ENCODE data around the gene RASAL1.

The RASAL1 gene

DNA sequence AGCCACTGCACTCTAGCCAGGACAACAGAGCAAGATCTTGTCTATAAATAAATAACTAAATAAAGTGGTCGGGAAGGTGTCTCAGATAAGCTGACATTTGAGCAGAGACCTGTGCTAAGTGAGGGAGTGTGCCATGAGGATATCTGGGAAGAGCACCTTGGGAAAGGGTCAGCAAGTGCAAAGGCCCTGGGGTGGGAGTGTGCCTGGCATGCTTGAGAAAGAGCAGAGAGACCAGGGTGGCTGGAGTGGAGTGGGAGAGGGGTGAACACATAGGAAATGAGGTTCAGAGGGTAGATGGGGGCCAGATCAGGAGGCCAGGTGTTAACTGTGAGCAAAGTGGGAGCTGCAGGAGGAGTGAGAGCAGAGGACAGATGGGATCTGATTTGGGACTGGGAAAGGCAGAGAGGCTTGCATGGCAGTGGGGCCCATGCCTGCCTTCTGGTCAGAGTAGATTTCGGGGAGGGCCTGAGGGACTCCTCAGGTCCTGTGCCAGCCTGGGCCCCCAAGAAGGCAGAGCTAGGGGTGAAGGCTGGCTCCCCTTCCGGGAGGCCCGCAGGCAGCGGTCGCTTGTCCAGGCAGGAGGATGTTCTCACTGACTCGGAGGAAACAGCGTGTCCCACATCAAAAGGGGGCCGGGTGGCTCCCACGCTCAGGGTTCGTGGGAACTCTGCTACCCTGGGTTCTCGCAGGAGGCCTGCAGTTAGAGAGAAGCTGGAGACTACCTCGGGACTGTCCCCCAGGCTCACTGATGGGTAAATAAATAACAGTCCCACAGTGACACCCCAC, 46.4 kb downstream of the RASAL1 start:
- peaks cover 3% of the 10 kb centered on the region for H3K36me3 ChIP-seq (ENCODE audit: control insufficient read depth, insufficient read depth, low read length)
- H3K9me3 ChIP-seq (ENCODE audit: control insufficient read depth, insufficient read depth, low read length), result no peaks in the 10 kb centered on the region
- H3K4me1 ChIP-seq (ENCODE audit: control insufficient read depth, insufficient read depth, low read length), result peaks cover 5% of the 10 kb centered on the region
- no peak overlapping the region for H3K4me3 ChIP-seq (ENCODE audit: low read depth, low read length)
- H3K9ac ChIP-seq (ENCODE audit: low read depth, low read length), result no peak overlapping the region
- H3K27me3 ChIP-seq (ENCODE audit: control insufficient read depth, insufficient read depth, low read length), result peaks cover 4% of the 10 kb centered on the region

DNA sequence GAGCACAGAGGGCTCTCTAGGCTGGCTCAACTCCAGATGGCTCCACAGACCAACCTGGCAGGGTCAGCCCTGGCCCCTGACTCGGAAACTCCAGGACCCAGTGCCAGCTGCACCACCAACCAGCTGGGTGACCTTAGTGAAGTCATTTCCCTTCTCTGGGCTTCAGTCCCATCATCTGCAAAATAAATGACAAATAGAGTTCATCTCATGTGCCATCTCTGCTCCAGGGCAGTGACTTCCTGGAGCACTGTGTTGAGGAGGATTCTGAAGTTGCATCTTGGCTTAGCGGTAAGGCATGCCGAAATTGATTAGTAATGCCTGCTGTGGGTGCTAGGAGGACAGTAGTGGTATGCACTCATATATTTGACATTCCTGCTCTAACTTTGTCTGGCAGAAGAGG, 47.5 kb downstream of the RASAL1 start:
- H3K27me3 ChIP-seq (ENCODE audit: control insufficient read depth, insufficient read depth, low read length), result peaks cover 4% of the 10 kb centered on the region
- H3K36me3 ChIP-seq (ENCODE audit: control insufficient read depth, insufficient read depth, low read length), result peaks cover 3% of the 10 kb centered on the region
- peaks cover 5% of the 10 kb centered on the region for H3K4me1 ChIP-seq (ENCODE audit: control insufficient read depth, insufficient read depth, low read length)
- no peaks in the 10 kb centered on the region for H3K9me3 ChIP-seq (ENCODE audit: control insufficient read depth, insufficient read depth, low read length)
- no peak overlapping the region for H3K4me3 ChIP-seq (ENCODE audit: low read depth, low read length)
- H3K9ac ChIP-seq (ENCODE audit: low read depth, low read length), result no peak overlapping the region

DNA sequence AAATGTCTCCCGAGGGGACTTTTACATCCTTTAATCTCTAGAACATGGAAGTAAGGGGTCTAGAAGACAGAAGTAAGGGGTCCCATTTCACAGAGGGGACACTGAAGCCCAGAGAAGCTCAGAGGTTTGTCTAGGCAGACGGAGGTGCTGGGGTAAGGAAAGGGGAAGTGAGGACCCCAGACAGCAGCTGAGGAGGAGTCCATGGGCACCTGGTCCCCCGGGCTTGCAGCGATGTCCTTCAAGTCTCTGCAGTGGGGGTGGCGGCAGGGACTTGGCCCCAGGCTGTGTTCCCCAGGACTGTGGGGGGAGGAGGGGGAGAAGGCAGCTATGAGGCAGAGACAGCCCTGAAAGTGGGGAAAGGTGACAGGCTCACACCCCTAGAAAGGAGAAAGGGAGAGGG, 48.4 kb downstream of the RASAL1 start:
- Histone ChIP-seq H3K27me3 (ENCODE audit: control insufficient read depth, insufficient read depth, low read length) (peaks cover 3% of the 10 kb centered on the region), H3K4me3 (ENCODE audit: low read depth, low read length) (no peak overlapping the region), H3K36me3 (ENCODE audit: control insufficient read depth, insufficient read depth, low read length) (peaks cover 3% of the 10 kb centered on the region), H3K9ac (ENCODE audit: low read depth, low read length) (no peak overlapping the region), H3K9me3 (ENCODE audit: control insufficient read depth, insufficient read depth, low read length) (no peaks in the 10 kb centered on the region), H3K4me1 (ENCODE audit: control insufficient read depth, insufficient read depth, low read length) (peaks cover 5% of the 10 kb centered on the region)

DNA sequence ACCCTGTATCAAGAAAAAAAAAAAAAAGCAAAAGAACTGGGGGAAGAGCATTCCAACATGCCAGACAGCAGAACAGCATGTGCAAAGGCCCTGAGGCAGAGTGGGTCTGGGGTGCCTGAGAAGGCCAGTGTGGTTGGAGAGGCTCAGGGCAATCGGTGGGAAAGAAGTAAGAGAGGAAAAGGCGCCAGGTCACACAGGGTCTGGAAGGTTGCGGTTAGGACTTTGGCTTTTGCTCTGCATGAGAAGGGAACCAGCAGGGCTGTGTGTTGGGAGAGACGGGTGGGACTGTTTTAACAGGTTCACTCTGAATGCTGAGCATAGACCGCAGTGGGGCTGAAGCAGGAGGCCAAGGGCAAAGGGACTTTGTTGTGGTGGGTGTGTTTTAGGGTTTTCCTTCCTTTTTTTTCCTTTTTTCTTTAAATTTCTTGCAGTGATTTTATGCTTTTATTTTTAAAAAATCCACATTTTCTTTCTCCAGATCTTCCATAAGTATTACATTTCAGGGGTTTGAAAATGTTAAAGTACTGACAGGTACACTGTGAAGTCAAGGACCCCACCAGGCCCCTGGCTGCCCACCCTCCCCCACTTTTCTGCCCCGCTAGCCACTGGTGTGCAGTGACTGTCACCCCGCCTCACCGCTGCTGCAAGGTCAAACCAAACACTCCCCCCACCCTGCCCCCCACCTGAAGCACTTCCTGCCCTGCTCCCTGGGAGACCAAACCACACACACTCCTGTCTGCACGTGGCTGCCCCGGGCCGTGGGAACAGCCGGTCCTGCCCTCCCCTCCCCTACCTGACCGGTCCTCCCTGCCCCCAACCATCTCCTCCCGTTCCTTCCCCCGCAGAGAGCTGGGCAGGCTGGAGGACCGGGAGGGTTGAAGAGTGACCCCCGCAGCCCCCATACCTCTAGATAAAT, 49.1 kb downstream of the RASAL1 start:
- Histone ChIP-seq H3K9ac (ENCODE audit: low read depth, low read length) (no peak overlapping the region), H3K27me3 (ENCODE audit: control insufficient read depth, insufficient read depth, low read length) (no peaks in the 10 kb centered on the region), H3K4me1 (ENCODE audit: control insufficient read depth, insufficient read depth, low read length) (peaks cover 5% of the 10 kb centered on the region), H3K4me3 (ENCODE audit: low read depth, low read length) (no peak overlapping the region), H3K9me3 (ENCODE audit: control insufficient read depth, insufficient read depth, low read length) (no peaks in the 10 kb centered on the region), H3K36me3 (ENCODE audit: control insufficient read depth, insufficient read depth, low read length) (peaks cover 3% of the 10 kb centered on the region)

DNA sequence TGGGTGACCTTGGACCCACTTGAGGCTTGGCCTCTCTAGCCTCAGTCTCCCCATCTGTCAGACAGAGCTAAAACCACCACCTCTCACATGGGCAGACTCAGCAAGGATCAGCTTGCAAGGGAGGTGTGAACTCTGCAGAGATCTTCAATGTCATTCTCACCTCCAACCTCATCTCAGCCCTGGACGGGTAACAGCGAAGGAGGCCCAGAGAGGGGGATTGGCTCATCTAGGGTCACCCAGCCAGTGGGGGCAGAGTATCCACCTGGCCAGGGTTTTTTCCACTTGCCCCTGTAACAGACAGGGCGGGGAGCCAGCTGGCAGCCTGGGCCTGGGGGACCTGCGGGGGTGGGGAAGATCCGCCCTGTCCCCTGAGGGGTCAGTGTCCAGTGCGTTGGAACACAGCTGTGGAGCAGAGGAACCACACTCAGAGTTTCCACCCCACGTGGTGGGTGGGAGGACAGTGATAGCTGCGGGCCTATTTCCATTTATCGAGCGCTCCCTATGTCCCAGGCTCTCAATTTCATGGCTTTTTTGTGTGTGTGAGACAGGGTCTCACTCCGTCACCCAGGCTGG, 51.6 kb downstream of the RASAL1 start:
- H3K36me3 ChIP-seq (ENCODE audit: control insufficient read depth, insufficient read depth, low read length), result peaks cover under 1% of the 10 kb centered on the region
- H3K9me3 ChIP-seq (ENCODE audit: control insufficient read depth, insufficient read depth, low read length), result no peaks in the 10 kb centered on the region
- H3K9ac ChIP-seq (ENCODE audit: low read depth, low read length), result no peak overlapping the region
- no peak overlapping the region for H3K4me3 ChIP-seq (ENCODE audit: low read depth, low read length)
- peaks cover 8% of the 10 kb centered on the region for H3K27me3 ChIP-seq (ENCODE audit: control insufficient read depth, insufficient read depth, low read length)
- H3K4me1 ChIP-seq (ENCODE audit: control insufficient read depth, insufficient read depth, low read length), result peaks cover 5% of the 10 kb centered on the region

DNA sequence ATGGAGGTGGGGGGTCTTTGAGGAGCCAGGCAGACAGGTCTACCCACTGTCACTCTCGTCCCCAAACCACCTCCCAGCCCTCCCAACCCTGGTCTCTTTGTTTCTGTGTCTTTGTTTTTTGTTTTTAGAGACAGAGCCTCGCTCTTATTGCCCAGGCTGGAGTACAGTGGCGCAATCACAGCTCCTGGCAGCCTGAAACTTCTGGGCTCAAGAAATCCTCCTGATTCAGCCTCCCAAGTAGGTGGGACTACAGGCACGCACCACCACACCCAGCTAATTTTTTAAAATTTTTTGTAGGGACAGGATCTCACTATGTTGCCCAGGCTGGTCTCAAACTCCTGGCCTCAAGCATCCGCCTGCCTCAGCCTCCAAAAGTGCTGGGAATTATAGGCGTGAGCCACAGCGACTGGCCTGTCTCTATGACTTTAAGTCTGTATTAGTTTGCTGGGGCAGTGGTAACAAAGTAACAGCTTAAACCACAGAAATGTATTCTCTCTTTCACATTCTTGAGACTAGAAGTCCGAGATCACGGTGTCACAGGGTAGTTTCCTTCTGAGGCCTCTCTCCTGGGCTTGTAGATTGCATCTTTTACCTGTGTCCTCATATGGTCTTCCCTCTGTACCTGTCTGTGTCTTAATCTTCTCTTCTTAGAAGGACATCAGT, 52.9 kb downstream of the RASAL1 start:
- H3K4me1 ChIP-seq (ENCODE audit: control insufficient read depth, insufficient read depth, low read length), result peaks cover 7% of the 10 kb centered on the region
- no peaks in the 10 kb centered on the region for H3K36me3 ChIP-seq (ENCODE audit: control insufficient read depth, insufficient read depth, low read length)
- peaks cover 19% of the 10 kb centered on the region for H3K27me3 ChIP-seq (ENCODE audit: control insufficient read depth, insufficient read depth, low read length)
- H3K4me3 ChIP-seq (ENCODE audit: low read depth, low read length), result no peak overlapping the region
- no peaks in the 10 kb centered on the region for H3K9me3 ChIP-seq (ENCODE audit: control insufficient read depth, insufficient read depth, low read length)
- no peak overlapping the region for H3K9ac ChIP-seq (ENCODE audit: low read depth, low read length)

DNA sequence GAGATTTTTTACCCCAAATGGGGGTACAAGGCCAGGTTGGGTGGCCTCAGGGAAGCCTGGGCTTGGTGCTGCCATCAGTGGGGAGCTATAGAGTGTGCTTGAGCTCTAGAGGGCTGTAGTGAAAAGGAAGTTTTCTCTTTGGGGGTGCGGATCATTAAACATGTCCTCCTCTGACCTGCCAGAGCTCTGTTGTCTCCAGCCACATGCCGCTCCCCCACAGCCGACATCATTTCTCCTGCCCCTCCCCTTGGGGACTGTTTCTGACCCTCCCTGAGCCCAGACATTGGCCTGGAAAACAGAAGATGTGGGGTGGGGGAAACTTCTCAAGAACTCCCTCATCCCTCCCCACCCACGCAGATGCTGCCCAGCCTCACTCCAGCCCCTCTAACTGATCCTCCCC, 53.7 kb downstream of the RASAL1 start:
- peaks cover 26% of the 10 kb centered on the region for H3K27me3 ChIP-seq (ENCODE audit: control insufficient read depth, insufficient read depth, low read length)
- H3K9ac ChIP-seq (ENCODE audit: low read depth, low read length), result no peak overlapping the region
- H3K4me1 ChIP-seq (ENCODE audit: control insufficient read depth, insufficient read depth, low read length), result peaks cover 4% of the 10 kb centered on the region
- H3K4me3 ChIP-seq (ENCODE audit: low read depth, low read length), result no peak overlapping the region
- H3K36me3 ChIP-seq (ENCODE audit: control insufficient read depth, insufficient read depth, low read length), result no peaks in the 10 kb centered on the region
- no peaks in the 10 kb centered on the region for H3K9me3 ChIP-seq (ENCODE audit: control insufficient read depth, insufficient read depth, low read length)

DNA sequence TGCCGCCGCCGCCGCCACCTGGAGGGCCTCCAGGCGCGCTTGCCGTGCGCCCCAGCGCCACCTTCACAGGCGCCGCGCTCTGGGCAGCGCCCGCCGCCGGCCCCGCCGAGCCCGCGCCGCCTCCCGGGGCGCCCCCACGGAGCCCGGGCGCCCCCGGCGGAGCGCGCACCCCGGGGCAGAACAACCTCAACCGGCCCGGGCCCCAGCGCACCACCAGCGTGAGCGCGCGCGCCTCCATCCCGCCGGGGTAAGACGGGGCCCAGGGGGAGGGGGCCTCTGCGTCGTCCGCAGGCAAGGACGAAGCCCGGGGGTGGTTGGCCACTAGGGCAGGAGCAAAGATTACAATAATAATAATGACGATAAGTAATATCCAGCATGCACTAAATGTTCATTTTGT, 57.7 kb downstream of the RASAL1 start:
- Histone ChIP-seq H3K36me3 (ENCODE audit: control insufficient read depth, insufficient read depth, low read length) (no peaks in the 10 kb centered on the region), H3K4me1 (ENCODE audit: control insufficient read depth, insufficient read depth, low read length) (peaks cover 2% of the 10 kb centered on the region), H3K4me3 (ENCODE audit: low read depth, low read length) (peak overlapping the region; percentile 74), H3K9me3 (ENCODE audit: control insufficient read depth, insufficient read depth, low read length) (no peaks in the 10 kb centered on the region), H3K27me3 (ENCODE audit: control insufficient read depth, insufficient read depth, low read length) (peaks cover 42% of the 10 kb centered on the region), H3K9ac (ENCODE audit: low read depth, low read length) (no peak overlapping the region)

DNA sequence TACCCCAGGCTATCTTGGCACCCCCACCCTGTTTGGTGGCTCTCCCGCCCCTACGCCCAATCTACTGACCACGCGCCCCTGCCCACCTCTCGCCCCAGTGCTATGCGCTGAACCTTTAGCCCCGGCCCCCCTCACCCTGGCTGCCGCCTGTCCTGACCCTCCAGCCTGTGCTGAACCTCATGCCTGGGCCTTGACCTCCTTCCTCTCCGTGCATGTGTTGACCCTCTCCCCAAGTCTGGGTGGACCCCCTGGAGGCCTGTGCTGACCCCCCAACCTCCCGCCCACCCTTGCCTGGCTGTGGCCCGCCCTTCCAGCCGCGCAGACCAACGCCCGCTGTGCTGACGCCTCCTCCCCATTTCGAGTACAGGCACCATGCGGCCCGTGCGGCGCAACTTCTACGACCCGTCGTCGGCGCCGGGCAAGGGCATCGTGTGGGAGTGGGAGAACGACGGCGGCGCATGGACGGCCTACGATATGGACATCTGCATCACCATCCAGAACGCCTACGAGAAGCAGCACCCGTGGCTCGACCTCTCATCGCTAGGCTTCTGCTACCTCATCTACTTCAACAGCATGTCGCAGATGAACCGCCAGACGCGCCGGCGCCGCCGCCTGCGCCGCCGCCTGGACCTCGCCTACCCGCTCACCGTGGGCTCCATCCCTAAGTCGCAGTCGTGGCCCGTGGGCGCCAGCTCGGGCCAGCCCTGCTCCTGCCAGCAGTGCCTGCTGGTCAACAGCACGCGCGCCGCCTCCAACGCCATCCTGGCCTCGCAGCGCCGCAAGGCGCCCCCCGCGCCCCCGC, 58.3 kb downstream of the RASAL1 start:
- Histone ChIP-seq H3K9ac (ENCODE audit: low read depth, low read length) (no peak overlapping the region), H3K9me3 (ENCODE audit: control insufficient read depth, insufficient read depth, low read length) (no peaks in the 10 kb centered on the region), H3K4me3 (ENCODE audit: low read depth, low read length) (peak overlapping the region; percentile 74), H3K27me3 (ENCODE audit: control insufficient read depth, insufficient read depth, low read length) (peaks cover 43% of the 10 kb centered on the region), H3K36me3 (ENCODE audit: control insufficient read depth, insufficient read depth, low read length) (no peaks in the 10 kb centered on the region), H3K4me1 (ENCODE audit: control insufficient read depth, insufficient read depth, low read length) (peaks cover 2% of the 10 kb centered on the region)

DNA sequence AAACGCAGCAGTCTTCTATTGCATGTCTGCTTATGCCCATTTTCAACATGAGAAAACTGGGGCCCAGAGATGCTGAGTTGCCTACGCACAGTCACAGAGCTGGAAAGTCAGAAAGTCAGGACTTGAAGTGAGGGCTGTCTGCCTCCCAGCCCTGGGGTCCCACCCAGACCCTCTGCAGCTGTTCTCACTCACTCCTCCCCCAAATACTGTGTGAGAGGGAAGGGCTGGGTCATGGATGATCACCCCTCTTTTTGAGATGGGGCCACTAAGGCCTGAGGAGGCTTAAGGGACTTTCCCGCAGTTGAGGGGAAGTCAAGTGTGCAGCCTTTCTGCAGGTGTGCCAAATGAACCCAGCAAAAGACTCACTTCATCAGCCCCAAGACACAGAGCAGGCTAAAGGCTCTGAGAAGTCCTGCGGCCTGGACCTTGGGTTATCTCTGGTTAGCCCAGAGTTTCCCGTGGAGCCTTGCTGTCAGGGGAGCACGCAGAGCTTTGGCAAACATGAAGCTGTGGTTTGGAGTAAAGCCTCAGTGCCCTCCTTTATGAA, 60.4 kb downstream of the RASAL1 start:
- H3K9ac ChIP-seq (ENCODE audit: low read depth, low read length), result no peak overlapping the region

More for the DNA sequence above, 60.4 kb downstream of the RASAL1 start:
- H3K4me3 ChIP-seq (ENCODE audit: low read depth, low read length), result no peak overlapping the region
- H3K36me3 ChIP-seq (ENCODE audit: control insufficient read depth, insufficient read depth, low read length), result no peaks in the 10 kb centered on the region
- peaks cover 43% of the 10 kb centered on the region for H3K27me3 ChIP-seq (ENCODE audit: control insufficient read depth, insufficient read depth, low read length)
- peaks cover 2% of the 10 kb centered on the region for H3K4me1 ChIP-seq (ENCODE audit: control insufficient read depth, insufficient read depth, low read length)
- no peaks in the 10 kb centered on the region for H3K9me3 ChIP-seq (ENCODE audit: control insufficient read depth, insufficient read depth, low read length)

Measured in iPS-15b (cell line).